ENCODE results near the gene VDAC1. TPM values are rescaled to one million over a fixed set of nuclear protein-coding genes. Genes with fewer than 3 reads are reported as not detected.

Gene VDAC1
- total and polyA plus RNA-seq, 10 of the 15 experiments (the other 5 are each of a cell fraction or from before 2014, with no cell fraction given), result 245 to 488 (median 349) TPM

- TF ChIP-seq POLR2AphosphoS2 (IDR thresholded peaks at IDR 0.05; ENCODE audit: low read depth, low read length) (no peak), SRF (IDR thresholded peaks at IDR 0.05; ENCODE audit: low read depth in 2 of 2, low read length in 2 of 2) (no peak), HSF1 (IDR thresholded peaks at IDR 0.05; ENCODE audit: low read depth, low read length) (no peak), NR2C1 (IDR thresholded peaks at IDR 0.05) (peak; percentile 54; the same call in 1 of the 2 replicates), PML (IDR thresholded peaks at IDR 0.05; ENCODE audit: low read length) (peak; percentile 46; the same call in 1 of the 2 replicates), IRF4 (IDR thresholded peaks at IDR 0.05; ENCODE audit: low read depth, low read length) (peak; percentile 98), RELB (IDR thresholded peaks at IDR 0.05; ENCODE audit: low read depth) (peak; percentile 60; the same call in 1 of the 2 replicates), CTCF (IDR thresholded peaks at IDR 0.05 in 2 of 3, conservative IDR thresholded peaks at IDR 0.05 in 1 of 3; ENCODE audit: control insufficient read depth in 2 of 3, extremely low read depth in 1 of 3, insufficient read depth in 1 of 3, low read depth in 3 of 3, low read length in 3 of 3) (no peak), HDAC6 (IDR thresholded peaks at IDR 0.05; ENCODE audit: unreplicated experiment) (no peak), ZNF687 (IDR thresholded peaks at IDR 0.05) (peak; percentile 81), ATF7 (IDR thresholded peaks at IDR 0.05; ENCODE audit: low read depth) (peak; percentile 47; the same call in 1 of the 2 replicates), MTA3 (IDR thresholded peaks at IDR 0.05; ENCODE audit: borderline replicate concordance, low read length) (peak; percentile 90; the same call in 1 of the 2 replicates), TARDBP (IDR thresholded peaks at IDR 0.05; ENCODE audit: borderline replicate concordance) (no peak), BCL11A (IDR thresholded peaks at IDR 0.05; ENCODE audit: low read depth, low read length) (peak; percentile 94), RAD51 (IDR thresholded peaks at IDR 0.05) (no peak), CREB1 (IDR thresholded peaks at IDR 0.05; ENCODE audit: low read depth) (0 out of 2 replicates have a peak, but pooled peaks have one; percentile 29), IKZF2 (IDR thresholded peaks at IDR 0.05) (peak; percentile 84 to 88), YBX1 (IDR thresholded peaks at IDR 0.05) (no peak), ESRRA (IDR thresholded peaks at IDR 0.05; ENCODE audit: low read length) (no peak), BMI1 (IDR thresholded peaks at IDR 0.05; ENCODE audit: borderline replicate concordance) (0 out of 2 replicates have a peak, but pooled peaks have one; percentile 32), BHLHE40 (IDR thresholded peaks at IDR 0.05; ENCODE audit: borderline replicate concordance in 1 of 2, low read depth in 2 of 2, low read length in 1 of 2) (peak; percentile 84 to 87)
Observed at GRCh38 chr5:134041570-134042411, 37.0 kb upstream of the VDAC1 start (continued).
